Neural cell (in vitro differentiated cells): ENCODE results near the gene ODAD3. TPM values are rescaled to one million over a fixed set of nuclear protein-coding genes. Genes with fewer than 3 reads are reported as not detected.

ENCODE experiments used
- H2AFZ ChIP-seq: fragments of 200-600, 300-800 bp; sonication (generic), shearing (Covaris generic); 2 replicates; pipeline ENCODE4 v1.6.0; 2014; ENCODE audit warnings: low read depth, mild to moderate bottlenecking, antibody characterized with exemption, low read length, moderate library complexity
- H3F3A ChIP-seq: fragments of 200-600 bp; shearing (Covaris generic); 2 replicates; pipeline ENCODE4 v1.6.1; 2016; ENCODE audit warnings: mild to moderate bottlenecking, moderate library complexity, mixed read lengths, antibody characterized with exemption, low read length; ENCODE audit not compliant: insufficient read depth, poor library complexity, severe bottlenecking
- H3K27ac ChIP-seq: fragments of 200-600, 300-800 bp; sonication (generic), shearing (Covaris generic); 2 replicates; pipeline ENCODE4 v1.5.1; 2014; ENCODE audit warnings: mild to moderate bottlenecking, low read length, moderate library complexity
- H3K27me3 ChIP-seq: fragments of 300-800, 200-600 bp; sonication (generic), shearing (Covaris generic); 2 replicates; pipeline ENCODE4 v1.6.0; 2014; ENCODE audit warnings: mild to moderate bottlenecking, low read depth, low read length, moderate library complexity; ENCODE audit not compliant: insufficient read depth
- H3K36me3 ChIP-seq: fragments of 300-800, 200-600 bp; sonication (generic), shearing (Covaris generic); 2 replicates; pipeline ENCODE4 v1.5.1; 2014; ENCODE audit warnings: mild to moderate bottlenecking, antibody characterized with exemption, low read length, moderate library complexity; ENCODE audit not compliant: insufficient read depth
- H3K4me2 ChIP-seq: fragments of 300-800, 200-600 bp; sonication (generic), shearing (Covaris generic); 2 replicates; pipeline ENCODE4 v1.6.0; 2014; ENCODE audit warnings: mild to moderate bottlenecking, low read length
- H3K4me3 ChIP-seq: fragments of 300-800, 200-600 bp; sonication (generic), shearing (Covaris generic); 2 replicates; pipeline ENCODE4 v1.5.1; 2014; ENCODE audit warnings: mild to moderate bottlenecking, low read length, moderate library complexity
- H3K79me2 ChIP-seq: fragments of 200-600 bp; shearing (Covaris generic); replicated peaks from 2 replicates; pipeline ENCODE4 v1.6.0; 2014; ENCODE audit warnings: mild to moderate bottlenecking, low read length, moderate library complexity; ENCODE audit not compliant: insufficient read depth
- H3K9ac ChIP-seq: fragments of 300-800, 200-600 bp; sonication (generic), shearing (Covaris generic); 2 replicates; pipeline ENCODE4 v1.6.1; 2016; ENCODE audit warnings: mild to moderate bottlenecking, low read length, mixed read lengths
- H3K9me2 ChIP-seq: fragments of 200-600 bp; shearing (Covaris generic); 2 replicates; pipeline ENCODE4 v1.6.1; 2016; ENCODE audit warnings: mild to moderate bottlenecking, low read length, mixed read lengths; ENCODE audit not compliant: insufficient read depth
- H3K9me3 ChIP-seq: fragments of 200-600, 300-800 bp; sonication (generic), shearing (Covaris generic); 2 replicates; pipeline ENCODE4 v1.6.1; 2016; ENCODE audit warnings: mild to moderate bottlenecking, mixed run types, low read length, moderate library complexity, mixed read lengths
- H4K20me1 ChIP-seq: fragments of 200-600 bp; shearing (Covaris generic); 2 replicates; pipeline ENCODE4 v1.6.1; 2016; ENCODE audit warnings: mild to moderate bottlenecking, mixed run types; ENCODE audit not compliant: insufficient read depth
- CTCF ChIP-seq: fragments of 450-650 bp; IDR thresholded peaks from 2 replicates; pipeline ENCODE4 v1.5.1; 2014; ENCODE audit warnings: antibody characterized with exemption, mild to moderate bottlenecking, moderate library complexity; ENCODE audit not compliant: poor library complexity, severe bottlenecking
- EP300 ChIP-seq: fragments of 450-650 bp; conservative IDR thresholded peaks from 2 replicates; pipeline ENCODE4 v1.6.1; 2014; ENCODE audit warnings: antibody characterized with exemption, mild to moderate bottlenecking, moderate library complexity; ENCODE audit not compliant: poor library complexity, severe bottlenecking
- MXI1 ChIP-seq: fragments of 450-650 bp; conservative IDR thresholded peaks from 2 replicates; pipeline ENCODE4 v1.6.1; 2014; ENCODE audit warnings: antibody characterized with exemption, mild to moderate bottlenecking; ENCODE audit not compliant: poor library complexity, severe bottlenecking
- POLR2AphosphoS5 ChIP-seq: IDR thresholded peaks from 2 replicates; pipeline ENCODE4 v1.6.1; 2012
- REST ChIP-seq: IDR thresholded peaks from 2 replicates; pipeline ENCODE4 v1.6.1; 2012; ENCODE audit warnings: borderline replicate concordance
- SMC3 ChIP-seq: fragments of 450-650 bp; conservative IDR thresholded peaks from 2 replicates; pipeline ENCODE4 v1.6.1; 2014; ENCODE audit warnings: antibody characterized with exemption, mild to moderate bottlenecking, moderate library complexity; ENCODE audit not compliant: poor library complexity
- polyA plus RNA-seq: library from polyadenylated mRNA; depleted of rRNA; stranded (reverse); fragments of >200 nt; gene quantifications from 2 replicates; pipeline ENCODE4 v1.2.3, GENCODE V29; 2014

ODAD3 gene
- polyA plus RNA-seq, 1 donor from 2014 or later = 3.4 TPM

GRCh38 chr19:11452620-11453310 lies 17.8 kb upstream of the ODAD3 start:
- Histone ChIP-seq H3K9ac (no peak overlapping the region), H3K9me3 (no peaks in the 10 kb centered on the region), H3K4me2 (no peak overlapping the region), H3K79me2 (no peaks in the 10 kb centered on the region), H3K27me3 (no peaks in the 10 kb centered on the region), H3K36me3 (no peaks in the 10 kb centered on the region), H4K20me1 (no peaks in the 10 kb centered on the region), H2AFZ (no peak overlapping the region), H3K27ac (no peak overlapping the region), H3K4me3 (no peak overlapping the region), H3K9me2 (no peaks in the 10 kb centered on the region), H3F3A (peaks cover 3% of the 10 kb centered on the region)
- no peak for TF ChIP-seq POLR2AphosphoS5

- no peak overlapping the region for H3K4me2 ChIP-seq
- TF ChIP-seq MXI1 (no peak), POLR2AphosphoS5 (peak; percentile 31), REST (no peak), CTCF (no peak), SMC3 (no peak)
- no peak overlapping the region for H2AFZ ChIP-seq
Measured at GRCh38 chr19:11451871-11452619, 17.1 kb upstream of the ODAD3 start.

GRCh38 chr19:11451327-11451870 lies 16.5 kb upstream of the ODAD3 start:
- Histone ChIP-seq H4K20me1 (no peaks in the 10 kb centered on the region), H3F3A (peaks cover 3% of the 10 kb centered on the region), H2AFZ (no peak overlapping the region), H3K9ac (no peak overlapping the region), H3K27ac (no peak overlapping the region), H3K9me2 (no peaks in the 10 kb centered on the region), H3K27me3 (no peaks in the 10 kb centered on the region), H3K4me3 (no peak overlapping the region), H3K79me2 (no peaks in the 10 kb centered on the region), H3K4me2 (no peak overlapping the region), H3K36me3 (no peaks in the 10 kb centered on the region), H3K9me3 (no peaks in the 10 kb centered on the region)
- TF ChIP-seq EP300 (no peak), SMC3 (no peak), REST (no peak), CTCF (no peak)

More at GRCh38 chr19:11451871-11452619, 17.1 kb upstream of the ODAD3 start:
- no peaks in the 10 kb centered on the region for H3K36me3 ChIP-seq
- peaks cover 3% of the 10 kb centered on the region for H3F3A ChIP-seq
- H3K27ac ChIP-seq = no peak overlapping the region
- no peaks in the 10 kb centered on the region for H3K9me2 ChIP-seq
- H3K4me3 ChIP-seq = no peak overlapping the region
- no peaks in the 10 kb centered on the region for H3K9me3 ChIP-seq
- no peaks in the 10 kb centered on the region for H4K20me1 ChIP-seq
- H3K9ac ChIP-seq = no peak overlapping the region
- H3K79me2 ChIP-seq = no peaks in the 10 kb centered on the region
- H3K27me3 ChIP-seq = no peaks in the 10 kb centered on the region
